SK-N-SH (cell line): Measurements from ENCODE around the gene CSNK2A2.

ENCODE experiments used
- CTCF ChIP-seq: fragments of 200-600 bp; sonication (generic); IDR thresholded peaks from 2 replicates; pipeline ENCODE4 v1.6.1; 2017; ENCODE audit warnings: antibody characterized with exemption, mild to moderate bottlenecking, moderate library complexity
- FOXJ3 ChIP-seq: sonication (generic); formaldehyde crosslinking; IDR thresholded peaks from 2 replicates; pipeline ENCODE4 v1.5.1; 2020; ENCODE audit warnings: mild to moderate bottlenecking, missing genetic modification reagents
- JUND ChIP-seq: IDR thresholded peaks from 2 replicates; pipeline ENCODE4 v1.4.0; 2012
- MAX ChIP-seq: IDR thresholded peaks from 2 replicates; pipeline ENCODE4 v1.4.0; 2012; ENCODE audit warnings: low read depth
- POLR2AphosphoS5 ChIP-seq: IDR thresholded peaks from 2 replicates; pipeline ENCODE4 v1.6.1; 2012; ENCODE audit warnings: low read depth, low read length
- TEAD4 ChIP-seq: IDR thresholded peaks from 2 replicates; pipeline ENCODE4 v1.4.0; 2012; ENCODE audit warnings: mild to moderate bottlenecking, borderline replicate concordance; ENCODE audit not compliant: insufficient read depth
- ZBTB33 ChIP-seq: IDR thresholded peaks from 2 replicates; pipeline ENCODE4 v1.4.0; 2012; ENCODE audit warnings: low read depth, borderline replicate concordance

- TF ChIP-seq ZBTB33 (no peak), CTCF (no peak), MAX (no peak), JUND (no peak), TEAD4 (no peak), POLR2AphosphoS5 (no peak), FOXJ3 (no peak)
Measured at GRCh38 chr16:58194790-58195189, 3.1 kb downstream of the CSNK2A2 start.
